AG20443 (cell line): ENCODE data around the gene MYO7A.

Experiments used
- DNase-seq: peaks from one replicate; pipeline ENCODE4 v3.0.0; 2012; ENCODE audit warnings: low spot score, mixed read lengths

The MYO7A gene

GRCh38 chr11:77213589-77214428, 85.8 kb downstream of the MYO7A start:
- DNase-seq, result no peak

- DNase-seq, result no peak
Measured at GRCh38 chr11:77214557-77214956, 86.5 kb downstream of the MYO7A start.

GRCh38 chr11:77215106-77215505, 87.1 kb downstream of the MYO7A start:
- DNase-seq, result no peak

GRCh38 chr11:77217156-77217555, 89.1 kb downstream of the MYO7A start:
- no peak for DNase-seq

- no peak for DNase-seq
Measured at GRCh38 chr11:77223797-77224196, 95.8 kb downstream of the MYO7A start.

- no peak for DNase-seq
Measured at GRCh38 chr11:77230878-77231605, 103.0 kb downstream of the MYO7A start.

- no peak for DNase-seq
Measured at GRCh38 chr11:77231800-77232199, 103.8 kb downstream of the MYO7A start.

- no peak for DNase-seq
Measured at GRCh38 chr11:77232242-77232641, 104.2 kb downstream of the MYO7A start.

- DNase-seq, result no peak
Measured at GRCh38 chr11:77233011-77233410, 105.0 kb downstream of the MYO7A start.

- no peak for DNase-seq
Measured at GRCh38 chr11:77236901-77237300, 108.9 kb downstream of the MYO7A start.

- peak; percentile 73 for DNase-seq
Measured at GRCh38 chr11:77244277-77245027, 116.4 kb downstream of the MYO7A start.

GRCh38 chr11:77249427-77249826, 121.4 kb downstream of the MYO7A start:
- DNase-seq, result no peak

GRCh38 chr11:77250881-77251640, 123.0 kb downstream of the MYO7A start:
- no peak for DNase-seq

- DNase-seq, result no peak
Measured at GRCh38 chr11:77252555-77253270, 124.7 kb downstream of the MYO7A start.

GRCh38 chr11:77253690-77254089, 125.6 kb downstream of the MYO7A start:
- DNase-seq, result no peak

GRCh38 chr11:77259641-77260040, 131.6 kb downstream of the MYO7A start:
- DNase-seq, result no peak

GRCh38 chr11:77262803-77263202, 134.8 kb downstream of the MYO7A start:
- no peak for DNase-seq
